K562 (cell line): ENCODE data around the gene TRAF3IP3. TPM values are rescaled to one million over a fixed set of nuclear protein-coding genes. Genes with fewer than 3 reads are reported as not detected.

Experiments
- ATAC-seq: fragments of 200-7000 bp; cut with Tn5 transposase; 3 replicates; pipeline ENCODE4 v1.9.1; 2020; ENCODE audit warnings: moderate library complexity
- BruUV-seq: library from RNA; stranded (reverse); fragments of 400-500 nt; replicated peaks from 2 replicates; lab custom pipeline; 2021; lab: Mats Ljungman, UMichigan
- CTCF ChIA-PET: fragments of 300-600 bp; formaldehyde crosslinking; extraction: SDS; loops from one replicate; lab custom pipeline; 2021; ENCODE audit warnings: low intra/inter-chr PET ratio; lab: Yijun Ruan, JAX
- POLR2A ChIA-PET: fragments of 300-600, 350-650 bp; sonication (Branson Sonifier 250); formaldehyde crosslinking; extraction: SDS; loops from one replicate; lab custom pipeline; 2021; ENCODE audit warnings: antibody characterized with exemption, inconsistent platforms; lab: Yijun Ruan, JAX
- DNase-seq, 4 experiments: peaks; one replicate each; pipeline versions ENCODE4 v3.0.0 to v3.0.0-alpha.2; 2011 to 2018; ENCODE audit warnings: low spot score in 3 of 4, mixed read lengths in 3 of 4; ENCODE audit errors: extremely low read depth in 1 of 4
- FAIRE-seq: peaks from 2 replicates; lab custom pipeline; 2011; peaks lifted over from hg19 to GRCh38; lab: Jason Lieb, UNC
- H2AFZ ChIP-seq: 2 replicates; pipeline ENCODE4 v1.6.0; 2011; ENCODE audit warnings: low read depth, low read length, control low read depth, inconsistent platforms
- H3K27ac ChIP-seq: fragments of 200-600 bp; 3 replicates; pipeline ENCODE4 v1.8.0; 2011; ENCODE audit warnings: low read depth, mild to moderate bottlenecking, control low read depth, inconsistent platforms, low read length, moderate library complexity, mixed read lengths; ENCODE audit errors: extremely low read depth
- H3K27me3 ChIP-seq, 2 experiments: fragments of 300-600 bp in 1 of 2; 2 replicates in 1 of 2; 3 replicates in 1 of 2; pipeline versions ENCODE4 v1.6.0 to v1.8.0; 2011; ENCODE audit warnings: inconsistent platforms in 2 of 2, low read length in 2 of 2, mild to moderate bottlenecking in 1 of 2, mixed read lengths in 1 of 2, moderate library complexity in 1 of 2; ENCODE audit not compliant: control insufficient read depth in 2 of 2, insufficient read depth in 2 of 2
- H3K36me3 ChIP-seq: fragments of 300-600 bp; 3 replicates; pipeline ENCODE4 v1.8.0; 2011; ENCODE audit warnings: mild to moderate bottlenecking, low read length, inconsistent platforms; ENCODE audit not compliant: control insufficient read depth, insufficient read depth
- H3K4me1 ChIP-seq, 2 experiments: fragments of 200-600 bp in 1 of 2; replicated peaks in 1 of 2; 2 replicates in 1 of 2; 3 replicates in 1 of 2; pipeline versions ENCODE4 v1.5.1 to v1.8.0; 2011; ENCODE audit warnings: inconsistent platforms in 2 of 2, low read length in 2 of 2, mild to moderate bottlenecking in 1 of 2, mixed read lengths in 1 of 2, moderate library complexity in 1 of 2; ENCODE audit not compliant: control insufficient read depth in 2 of 2, insufficient read depth in 2 of 2
- H3K4me2 ChIP-seq: 2 replicates; pipeline ENCODE4 v1.6.1; 2011; ENCODE audit warnings: low read length, control low read depth, inconsistent platforms, mixed read lengths; ENCODE audit not compliant: insufficient read depth
- H3K4me3 ChIP-seq: fragments of 200-600 bp; sonication (generic), shearing (Covaris generic); 2 replicates; pipeline ENCODE4 v1.5.1; 2016; ENCODE audit warnings: control low read depth, inconsistent platforms
- H3K79me2 ChIP-seq: fragments of 200-600 bp; 3 replicates; pipeline ENCODE4 v1.8.0; 2011; ENCODE audit warnings: low read length, inconsistent platforms; ENCODE audit not compliant: control insufficient read depth, insufficient read depth
- H3K9ac ChIP-seq, 2 experiments: 2 replicates each; pipeline versions ENCODE4 v1.6.0 to v1.6.1; 2011; ENCODE audit warnings: low read depth in 2 of 2, low read length in 2 of 2, control low read depth in 1 of 2, inconsistent platforms in 1 of 2, mild to moderate bottlenecking in 1 of 2, mixed read lengths in 1 of 2; ENCODE audit not compliant: insufficient read depth in 1 of 2
- H3K9me1 ChIP-seq: one replicate; pipeline ENCODE4 v1.6.0; 2011; ENCODE audit warnings: inconsistent platforms, mild to moderate bottlenecking, low read length, moderate library complexity; ENCODE audit not compliant: control insufficient read depth, insufficient read depth
- H3K9me3 ChIP-seq: replicated peaks from 2 replicates; pipeline ENCODE4 v1.5.1; 2011; ENCODE audit warnings: low read depth, low read length, inconsistent platforms; ENCODE audit not compliant: control insufficient read depth, insufficient read depth
- H4K20me1 ChIP-seq: replicated peaks from 2 replicates; pipeline ENCODE4 v1.6.1; 2011; ENCODE audit warnings: low read length, inconsistent platforms, mixed read lengths; ENCODE audit not compliant: control insufficient read depth, insufficient read depth
- ELF4 ChIP-seq: fragments of 450-650 bp; formaldehyde crosslinking; IDR thresholded peaks from 2 replicates; pipeline ENCODE4 v1.4.0; 2022; ENCODE audit warnings: missing genetic modification characterization
- KDM1A ChIP-seq, 2 experiments: fragments of 450-650 bp; IDR thresholded peaks; 2 replicates each; pipeline ENCODE4 v1.6.1; 2016; ENCODE audit warnings: mild to moderate bottlenecking in 2 of 2
- TRIM28 ChIP-seq: fragments of 450-650 bp; IDR thresholded peaks from 2 replicates; pipeline ENCODE4 v1.6.1; 2017
- XRCC5 ChIP-seq: fragments of 200-400 bp; formaldehyde crosslinking; IDR thresholded peaks from 2 replicates; pipeline ENCODE4 v1.6.1; 2017; ENCODE audit warnings: low read depth, mild to moderate bottlenecking, low read length
- ZNF408 ChIP-seq: fragments of 250-450 bp; sonication (Bioruptor Pico); IDR thresholded peaks from 2 replicates; pipeline ENCODE4 v1.4.0; 2020; ENCODE audit warnings: low read depth, mild to moderate bottlenecking, moderate library complexity
- WGBS: fragments of 100-300 bp; shearing (Covaris generic); methylation state at CpG from one replicate; pipeline ENCODE4 v1.1.6; 2016; ENCODE audit warnings: low coverage, mixed read lengths; ENCODE audit not compliant: insufficient coverage; ENCODE audit errors: missing lambda C conversion rate; 5-methylcytosine and 5-hydroxymethylcytosine counted together
- in situ Hi-C: fragments of 300-500 bp; cut with MboI; formaldehyde crosslinking; loops from 4 replicates; pipeline ENCODE4 v1.15.0; 2018; ENCODE audit warnings: inconsistent platforms, mixed read lengths
- intact Hi-C: fragments of 100-400 bp; cut with micrococcal nuclease; formaldehyde crosslinking; loops from 2 replicates; pipeline ENCODE4 v1.14.2; 2022
- polyA plus RNA-seq, 8 experiments: library from polyadenylated mRNA; depleted of rRNA in 4 of 8; stranded (reverse) in 5 of 8; unstranded in 3 of 8; fragments of >200 nt; fragmentation: Nextera tagmentation in 2 of 8; fragmentation: Illumina TruSeq in 1 of 8; extraction: Ambion mirVana in 2 of 8; extraction: Trizol in 1 of 8; gene quantifications; 2 replicates each; pipeline versions ENCODE4 v1.2.1 to v1.2.3, GENCODE V29; 2011 to 2014; ENCODE audit warnings: inconsistent platforms in 1 of 8, missing spikeins in 1 of 8
- total RNA-seq, 7 experiments: library from RNA; depleted of rRNA in 6 of 7; stranded (reverse); fragments of >200 nt in 6 of 7; fragmentation: Illumina TruSeq in 2 of 7; extraction: Trizol in 2 of 7; gene quantifications; 2 replicates each; pipeline versions ENCODE4 v1.2.1 to v1.2.3, GENCODE V29; 2011 to 2021; ENCODE audit warnings: low replicate concordance in 1 of 7
- TF ChIP-seq, protein P1 (sequence below): sonication (generic); formaldehyde crosslinking; IDR thresholded peaks from 2 replicates; pipeline ENCODE4 v1.8.0; 2022; ENCODE audit warnings: mild to moderate bottlenecking, missing genetic modification reagents
- TF ChIP-seq, protein P2 (sequence below): sonication (generic); formaldehyde crosslinking; IDR thresholded peaks from 2 replicates; pipeline ENCODE4 v1.8.0; 2022; ENCODE audit warnings: mild to moderate bottlenecking, missing genetic modification reagents
- TF ChIP-seq, protein P3 (sequence below), 2 experiments: IDR thresholded peaks; 2 replicates each; pipeline ENCODE4 v1.6.1; 2011; ENCODE audit warnings: borderline replicate concordance in 1 of 2, control low read depth in 1 of 2, low read depth in 1 of 2, low read length in 1 of 2, mild to moderate bottlenecking in 1 of 2, mixed read lengths in 1 of 2, moderate library complexity in 1 of 2; ENCODE audit not compliant: insufficient read depth in 1 of 2, insufficient read length in 1 of 2, poor library complexity in 1 of 2, severe bottlenecking in 1 of 2; ENCODE audit errors: extremely low read depth in 1 of 2
- TF ChIP-seq, protein P4 (sequence below): fragments of 150-350 bp; conservative IDR thresholded peaks from 2 replicates; pipeline ENCODE4 v1.6.1; 2014; ENCODE audit warnings: low read length
- TF ChIP-seq, protein P5 (sequence below): fragments of 450-650 bp; IDR thresholded peaks from 2 replicates; pipeline ENCODE4 v1.6.1; 2016; ENCODE audit warnings: borderline replicate concordance

The TRAF3IP3 gene
- total and polyA plus RNA-seq, 9 of the 15 experiments (the other 6 are each of a cell fraction or from before 2014, with no cell fraction given), result 0.06 to 1.1 (median 0.31) TPM

DNA sequence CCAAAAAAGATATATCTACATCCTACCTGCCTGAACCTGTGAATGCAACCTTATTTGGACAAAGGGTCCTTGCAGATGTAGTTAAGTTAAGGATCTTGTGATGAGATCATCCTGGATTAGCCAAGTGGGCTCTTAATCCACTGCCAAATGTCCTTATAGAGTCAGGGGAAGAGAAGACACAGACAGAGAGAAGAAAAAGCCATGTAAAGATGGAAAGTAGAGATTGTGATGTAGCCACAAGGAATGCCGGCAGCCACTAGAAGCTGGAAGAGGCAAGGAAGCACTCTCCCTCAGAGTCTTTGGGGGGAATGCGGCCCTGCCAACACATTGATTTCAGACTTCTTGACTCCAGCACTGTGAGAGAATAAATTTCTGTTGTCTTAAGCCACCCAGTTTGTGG is 35.0 kb upstream of the TRAF3IP3 start:
- no peaks in the 10 kb centered on the region for H4K20me1 ChIP-seq
- H3K36me3 ChIP-seq, result no peaks in the 10 kb centered on the region
- H3K4me3 ChIP-seq, result no peak overlapping the region
- 0% methylated on average over 2 of the region's 2 CpGs for WGBS
- BruUV-seq, result no TSS peak
- no peak for FAIRE-seq
- H2AFZ ChIP-seq, result no peak overlapping the region
- DNase-seq, result no peak
- in situ Hi-C loops (no loop called here), intact Hi-C loops (no loop called here)
- H3K27me3 ChIP-seq, result peaks cover 0 to 5% of the 10 kb centered on the region in 2 experiments; a peak in 3 of 5 replicates
- no peak for ATAC-seq
- no peaks in the 10 kb centered on the region for H3K9me1 ChIP-seq
- no peaks in the 10 kb centered on the region for H3K9me3 ChIP-seq
- ChIA-PET CTCF (no interaction called here), POLR2A (interaction anchor here (0.9 kb wide), 1 partner anchor 46 kb away, joined by 3 read pairs; the partner anchor contains the start of gene G0S2)
- H3K79me2 ChIP-seq, result no peaks in the 10 kb centered on the region
- H3K4me2 ChIP-seq, result no peak overlapping the region
- no peaks in the 10 kb centered on the region; a peak in 1 of 5 replicates for H3K4me1 ChIP-seq
- H3K9ac ChIP-seq, result no peak overlapping the region
- H3K27ac ChIP-seq, result no peak overlapping the region
- TF ChIP-seq, protein P1, sequence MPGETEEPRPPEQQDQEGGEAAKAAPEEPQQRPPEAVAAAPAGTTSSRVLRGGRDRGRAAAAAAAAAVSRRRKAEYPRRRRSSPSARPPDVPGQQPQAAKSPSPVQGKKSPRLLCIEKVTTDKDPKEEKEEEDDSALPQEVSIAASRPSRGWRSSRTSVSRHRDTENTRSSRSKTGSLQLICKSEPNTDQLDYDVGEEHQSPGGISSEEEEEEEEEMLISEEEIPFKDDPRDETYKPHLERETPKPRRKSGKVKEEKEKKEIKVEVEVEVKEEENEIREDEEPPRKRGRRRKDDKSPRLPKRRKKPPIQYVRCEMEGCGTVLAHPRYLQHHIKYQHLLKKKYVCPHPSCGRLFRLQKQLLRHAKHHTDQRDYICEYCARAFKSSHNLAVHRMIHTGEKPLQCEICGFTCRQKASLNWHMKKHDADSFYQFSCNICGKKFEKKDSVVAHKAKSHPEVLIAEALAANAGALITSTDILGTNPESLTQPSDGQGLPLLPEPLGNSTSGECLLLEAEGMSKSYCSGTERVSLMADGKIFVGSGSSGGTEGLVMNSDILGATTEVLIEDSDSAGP (CRISPR knock-in tag), result no peak
- no peak for TF ChIP-seq TRIM28
- TF ChIP-seq, protein P2, sequence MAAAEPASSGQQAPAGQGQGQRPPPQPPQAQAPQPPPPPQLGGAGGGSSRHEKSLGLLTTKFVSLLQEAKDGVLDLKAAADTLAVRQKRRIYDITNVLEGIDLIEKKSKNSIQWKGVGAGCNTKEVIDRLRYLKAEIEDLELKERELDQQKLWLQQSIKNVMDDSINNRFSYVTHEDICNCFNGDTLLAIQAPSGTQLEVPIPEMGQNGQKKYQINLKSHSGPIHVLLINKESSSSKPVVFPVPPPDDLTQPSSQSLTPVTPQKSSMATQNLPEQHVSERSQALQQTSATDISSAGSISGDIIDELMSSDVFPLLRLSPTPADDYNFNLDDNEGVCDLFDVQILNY (CRISPR knock-in tag), result no peak
- TF ChIP-seq, protein P3, sequence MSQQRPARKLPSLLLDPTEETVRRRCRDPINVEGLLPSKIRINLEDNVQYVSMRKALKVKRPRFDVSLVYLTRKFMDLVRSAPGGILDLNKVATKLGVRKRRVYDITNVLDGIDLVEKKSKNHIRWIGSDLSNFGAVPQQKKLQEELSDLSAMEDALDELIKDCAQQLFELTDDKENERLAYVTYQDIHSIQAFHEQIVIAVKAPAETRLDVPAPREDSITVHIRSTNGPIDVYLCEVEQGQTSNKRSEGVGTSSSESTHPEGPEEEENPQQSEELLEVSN (IDR thresholded peaks at IDR 0.05; ENCODE audit: borderline replicate concordance in 1 of 2, extremely low read depth in 1 of 2, insufficient read depth in 1 of 2, insufficient read length in 1 of 2, low read depth in 1 of 2, low read length in 1 of 2, poor library complexity in 1 of 2, severe bottlenecking in 1 of 2), result no peak
- TF ChIP-seq, protein P4, sequence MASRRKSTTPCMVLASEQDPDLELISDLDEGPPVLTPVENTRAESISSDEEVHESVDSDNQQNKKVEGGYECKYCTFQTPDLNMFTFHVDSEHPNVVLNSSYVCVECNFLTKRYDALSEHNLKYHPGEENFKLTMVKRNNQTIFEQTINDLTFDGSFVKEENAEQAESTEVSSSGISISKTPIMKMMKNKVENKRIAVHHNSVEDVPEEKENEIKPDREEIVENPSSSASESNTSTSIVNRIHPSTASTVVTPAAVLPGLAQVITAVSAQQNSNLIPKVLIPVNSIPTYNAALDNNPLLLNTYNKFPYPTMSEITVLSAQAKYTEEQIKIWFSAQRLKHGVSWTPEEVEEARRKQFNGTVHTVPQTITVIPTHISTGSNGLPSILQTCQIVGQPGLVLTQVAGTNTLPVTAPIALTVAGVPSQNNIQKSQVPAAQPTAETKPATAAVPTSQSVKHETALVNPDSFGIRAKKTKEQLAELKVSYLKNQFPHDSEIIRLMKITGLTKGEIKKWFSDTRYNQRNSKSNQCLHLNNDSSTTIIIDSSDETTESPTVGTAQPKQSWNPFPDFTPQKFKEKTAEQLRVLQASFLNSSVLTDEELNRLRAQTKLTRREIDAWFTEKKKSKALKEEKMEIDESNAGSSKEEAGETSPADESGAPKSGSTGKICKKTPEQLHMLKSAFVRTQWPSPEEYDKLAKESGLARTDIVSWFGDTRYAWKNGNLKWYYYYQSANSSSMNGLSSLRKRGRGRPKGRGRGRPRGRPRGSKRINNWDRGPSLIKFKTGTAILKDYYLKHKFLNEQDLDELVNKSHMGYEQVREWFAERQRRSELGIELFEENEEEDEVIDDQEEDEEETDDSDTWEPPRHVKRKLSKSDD, result no peak
- no peak for TF ChIP-seq XRCC5
- TF ChIP-seq ELF4 (CRISPR knock-in tag), result no peak
- no peak for TF ChIP-seq ZNF408 (CRISPR knock-in tag)
- no peak for TF ChIP-seq KDM1A (IDR thresholded peaks at IDR 0.05)
- TF ChIP-seq, protein P5, sequence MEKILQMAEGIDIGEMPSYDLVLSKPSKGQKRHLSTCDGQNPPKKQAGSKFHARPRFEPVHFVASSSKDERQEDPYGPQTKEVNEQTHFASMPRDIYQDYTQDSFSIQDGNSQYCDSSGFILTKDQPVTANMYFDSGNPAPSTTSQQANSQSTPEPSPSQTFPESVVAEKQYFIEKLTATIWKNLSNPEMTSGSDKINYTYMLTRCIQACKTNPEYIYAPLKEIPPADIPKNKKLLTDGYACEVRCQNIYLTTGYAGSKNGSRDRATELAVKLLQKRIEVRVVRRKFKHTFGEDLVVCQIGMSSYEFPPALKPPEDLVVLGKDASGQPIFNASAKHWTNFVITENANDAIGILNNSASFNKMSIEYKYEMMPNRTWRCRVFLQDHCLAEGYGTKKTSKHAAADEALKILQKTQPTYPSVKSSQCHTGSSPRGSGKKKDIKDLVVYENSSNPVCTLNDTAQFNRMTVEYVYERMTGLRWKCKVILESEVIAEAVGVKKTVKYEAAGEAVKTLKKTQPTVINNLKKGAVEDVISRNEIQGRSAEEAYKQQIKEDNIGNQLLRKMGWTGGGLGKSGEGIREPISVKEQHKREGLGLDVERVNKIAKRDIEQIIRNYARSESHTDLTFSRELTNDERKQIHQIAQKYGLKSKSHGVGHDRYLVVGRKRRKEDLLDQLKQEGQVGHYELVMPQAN, result no peak
